HL-60 (cell line): Measurements from ENCODE around the gene ACVR1B.

Source experiments
- CTCF ChIP-seq: IDR thresholded peaks from one replicate; pipeline ENCODE4 v1.5.1; 2011; ENCODE audit warnings: low read length, control low read depth, inconsistent platforms; ENCODE audit not compliant: insufficient read depth
- GABPA ChIP-seq: IDR thresholded peaks from 2 replicates; pipeline ENCODE4 v1.6.1; 2012; ENCODE audit warnings: low read depth
- POLR2AphosphoS5 ChIP-seq: IDR thresholded peaks from 2 replicates; pipeline ENCODE4 v1.6.1; 2012; ENCODE audit warnings: low read depth
- REST ChIP-seq: IDR thresholded peaks from 2 replicates; pipeline ENCODE4 v1.6.1; 2012; ENCODE audit warnings: low read depth; ENCODE audit not compliant: insufficient replicate concordance
- SPI1 ChIP-seq: IDR thresholded peaks from 2 replicates; pipeline ENCODE4 v1.6.1; 2012; ENCODE audit warnings: low read depth, mild to moderate bottlenecking, borderline replicate concordance

- TF ChIP-seq CTCF = no peak
- TF ChIP-seq POLR2AphosphoS5 = no peak
- TF ChIP-seq REST = no peak
- no peak for TF ChIP-seq GABPA
- no peak for TF ChIP-seq SPI1
These were observed 55.2 kb downstream of the ACVR1B start, which contains the start of gene TAMALIN for GRCh38 chr12:52006726-52007157.
